ENCODE results near the gene MAP7. TPM values are rescaled to one million over a fixed set of nuclear protein-coding genes. Genes with fewer than 3 reads are reported as not detected.

Gene MAP7
- total RNA-seq, 4 donors from 2014 or later, result 18.3 to 33.0 (median 28.2) TPM

DNA sequence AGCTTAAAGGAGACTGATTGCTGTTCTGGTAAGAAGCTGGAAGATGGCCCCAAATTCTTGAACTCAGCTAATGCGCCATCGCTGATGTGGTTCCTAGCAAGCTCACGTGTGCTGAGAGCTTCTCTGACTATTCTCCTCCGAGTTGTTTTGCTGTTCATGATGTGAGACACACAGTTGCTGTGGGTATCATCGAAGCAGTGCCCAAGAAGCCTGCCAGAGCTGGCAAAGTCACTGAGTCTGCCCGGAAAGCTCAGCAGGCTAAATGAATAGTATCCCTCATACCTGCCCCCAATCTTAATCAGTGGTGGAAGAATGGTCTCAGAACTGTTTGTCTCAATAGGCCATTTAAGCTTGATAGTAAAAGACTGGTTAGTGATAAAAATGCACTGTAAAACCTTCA is 232.3 kb downstream of the MAP7 start:
- Histone ChIP-seq H3K27me3 (no peaks in the 10 kb centered on the region), H3K36me3 (no peaks in the 10 kb centered on the region), H3K9me3 (no peaks in the 10 kb centered on the region), H3K4me1 (peaks cover 0 to 5% (median 0%) of the 10 kb centered on the region in 3 donors), H3K4me3 (no peak overlapping the region), H3K27ac (no peak overlapping the region)
- intact Hi-C loops (cut with DNase I), result no loop called here
- WGBS, 2 donors, result 66 to 80% methylated on average over 5 to 6 of the region's 6 CpGs
- TF ChIP-seq, protein P1, sequence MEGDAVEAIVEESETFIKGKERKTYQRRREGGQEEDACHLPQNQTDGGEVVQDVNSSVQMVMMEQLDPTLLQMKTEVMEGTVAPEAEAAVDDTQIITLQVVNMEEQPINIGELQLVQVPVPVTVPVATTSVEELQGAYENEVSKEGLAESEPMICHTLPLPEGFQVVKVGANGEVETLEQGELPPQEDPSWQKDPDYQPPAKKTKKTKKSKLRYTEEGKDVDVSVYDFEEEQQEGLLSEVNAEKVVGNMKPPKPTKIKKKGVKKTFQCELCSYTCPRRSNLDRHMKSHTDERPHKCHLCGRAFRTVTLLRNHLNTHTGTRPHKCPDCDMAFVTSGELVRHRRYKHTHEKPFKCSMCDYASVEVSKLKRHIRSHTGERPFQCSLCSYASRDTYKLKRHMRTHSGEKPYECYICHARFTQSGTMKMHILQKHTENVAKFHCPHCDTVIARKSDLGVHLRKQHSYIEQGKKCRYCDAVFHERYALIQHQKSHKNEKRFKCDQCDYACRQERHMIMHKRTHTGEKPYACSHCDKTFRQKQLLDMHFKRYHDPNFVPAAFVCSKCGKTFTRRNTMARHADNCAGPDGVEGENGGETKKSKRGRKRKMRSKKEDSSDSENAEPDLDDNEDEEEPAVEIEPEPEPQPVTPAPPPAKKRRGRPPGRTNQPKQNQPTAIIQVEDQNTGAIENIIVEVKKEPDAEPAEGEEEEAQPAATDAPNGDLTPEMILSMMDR (IDR thresholded peaks at IDR 0.05), result no peak
- no peak for TF ChIP-seq POLR2A (IDR thresholded peaks at IDR 0.05)
- DNase-seq, result no peak

DNA sequence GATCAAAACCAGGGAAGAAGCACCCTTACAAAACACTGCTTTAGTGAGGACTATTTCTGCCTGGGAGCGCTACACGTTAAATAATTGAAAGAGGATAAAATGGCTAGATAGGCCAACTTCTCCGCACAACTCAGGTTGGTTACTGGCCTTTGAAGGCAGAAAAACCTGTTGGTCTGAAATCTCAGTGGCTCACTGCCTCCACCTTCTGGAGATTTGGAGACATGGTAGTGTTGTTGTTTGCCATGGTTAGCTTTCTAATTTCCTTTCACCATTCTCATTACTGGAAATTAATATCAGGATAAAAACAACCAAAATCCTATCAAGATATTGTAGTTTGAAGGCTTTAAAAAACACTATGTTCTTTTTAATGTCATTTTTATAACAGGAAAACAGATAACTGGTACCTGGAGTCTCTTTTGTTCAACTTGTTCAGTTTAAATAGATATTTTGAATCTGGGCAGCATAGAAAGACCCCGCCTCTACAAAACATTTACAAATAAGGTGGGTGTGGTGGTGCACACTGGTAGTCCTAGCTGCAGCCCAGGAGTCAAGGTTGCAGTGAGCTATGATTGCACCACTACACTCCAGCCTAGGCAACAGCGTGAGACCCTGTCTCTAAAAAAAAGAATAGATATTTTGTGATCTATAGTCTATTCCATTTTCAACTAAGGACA is 233.1 kb downstream of the MAP7 start:
- no peaks in the 10 kb centered on the region for H3K27me3 ChIP-seq
- H3K4me1 ChIP-seq, result peaks cover 0 to 5% (median 0%) of the 10 kb centered on the region in 3 donors
- intact Hi-C loops (cut with DNase I), result no loop called here
- DNase-seq, result no peak
- no peaks in the 10 kb centered on the region for H3K36me3 ChIP-seq
- WGBS, 2 donors, result 35 to 40% methylated on average over 5 of the region's 5 CpGs
- TF ChIP-seq POLR2A (IDR thresholded peaks at IDR 0.05), result no peak
- TF ChIP-seq, protein P1 (IDR thresholded peaks at IDR 0.05), result peak; percentile 48 to 87 (median 80)
- no peak overlapping the region for H3K27ac ChIP-seq
- H3K9me3 ChIP-seq, result no peaks in the 10 kb centered on the region
- H3K4me3 ChIP-seq, result no peak overlapping the region

DNA sequence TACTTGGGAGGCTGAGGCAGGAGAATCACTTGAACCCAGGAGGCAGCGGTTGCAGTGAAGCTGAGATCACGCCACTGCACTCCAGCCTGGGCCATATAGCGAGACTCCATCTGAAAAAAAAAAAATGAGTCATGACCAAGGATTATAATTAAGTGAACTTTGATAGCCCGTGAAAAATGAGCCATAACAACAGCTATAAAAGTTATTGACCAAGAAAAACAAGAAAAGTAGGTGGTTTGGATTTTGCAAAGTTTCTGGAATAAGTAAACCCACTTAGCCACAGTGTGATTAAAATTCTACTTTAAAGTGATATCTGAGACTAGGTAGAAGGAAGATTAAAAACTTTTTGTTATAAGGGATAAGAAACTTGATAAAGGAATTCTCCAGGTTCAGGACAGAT is 234.6 kb downstream of the MAP7 start:
- Histone ChIP-seq H3K36me3 (no peaks in the 10 kb centered on the region), H3K27me3 (no peaks in the 10 kb centered on the region), H3K4me3 (no peak overlapping the region), H3K4me1 (peaks cover 0 to 5% (median 0%) of the 10 kb centered on the region in 3 donors), H3K9me3 (no peaks in the 10 kb centered on the region), H3K27ac (no peak overlapping the region)
- intact Hi-C loops (cut with DNase I), result no loop called here
- WGBS, 2 donors, result 73 to 75% methylated on average over 4 of the region's 4 CpGs
- DNase-seq, result no peak
- no peak for TF ChIP-seq POLR2A (IDR thresholded peaks at IDR 0.05)
- TF ChIP-seq, protein P1 (IDR thresholded peaks at IDR 0.05), result no peak

DNA sequence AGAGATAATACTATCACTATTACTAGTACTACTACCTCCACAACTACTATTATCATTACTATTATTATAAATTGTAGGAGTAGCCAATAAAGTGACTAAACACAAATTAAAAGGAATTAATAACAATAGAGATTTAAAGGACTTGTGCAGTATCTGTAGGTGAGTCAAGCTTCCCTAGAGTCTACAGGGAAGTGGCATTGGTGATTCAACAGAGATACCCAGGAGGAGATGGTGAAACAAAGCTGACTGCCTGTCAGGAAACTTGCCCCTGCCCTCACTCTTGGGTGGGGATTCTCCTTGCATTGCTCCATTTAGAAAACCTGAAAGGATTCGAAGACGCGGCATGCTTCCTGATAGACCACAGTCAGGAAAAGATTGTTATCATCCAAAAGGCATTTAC is 237.2 kb downstream of the MAP7 start:
- intact Hi-C loops (cut with DNase I), result no loop called here
- WGBS, 2 donors, result 70 to 85% methylated on average over 3 of the region's 3 CpGs
- no peaks in the 10 kb centered on the region for H3K9me3 ChIP-seq
- no peaks in the 10 kb centered on the region for H3K36me3 ChIP-seq
- peaks cover 0 to 5% (median 0%) of the 10 kb centered on the region in 3 donors for H3K4me1 ChIP-seq
- no peak overlapping the region for H3K27ac ChIP-seq
- DNase-seq, result no peak
- TF ChIP-seq, protein P1 (IDR thresholded peaks at IDR 0.05), result no peak
- TF ChIP-seq POLR2A (IDR thresholded peaks at IDR 0.05), result no peak
- H3K4me3 ChIP-seq, result no peak overlapping the region
- H3K27me3 ChIP-seq, result no peaks in the 10 kb centered on the region

DNA sequence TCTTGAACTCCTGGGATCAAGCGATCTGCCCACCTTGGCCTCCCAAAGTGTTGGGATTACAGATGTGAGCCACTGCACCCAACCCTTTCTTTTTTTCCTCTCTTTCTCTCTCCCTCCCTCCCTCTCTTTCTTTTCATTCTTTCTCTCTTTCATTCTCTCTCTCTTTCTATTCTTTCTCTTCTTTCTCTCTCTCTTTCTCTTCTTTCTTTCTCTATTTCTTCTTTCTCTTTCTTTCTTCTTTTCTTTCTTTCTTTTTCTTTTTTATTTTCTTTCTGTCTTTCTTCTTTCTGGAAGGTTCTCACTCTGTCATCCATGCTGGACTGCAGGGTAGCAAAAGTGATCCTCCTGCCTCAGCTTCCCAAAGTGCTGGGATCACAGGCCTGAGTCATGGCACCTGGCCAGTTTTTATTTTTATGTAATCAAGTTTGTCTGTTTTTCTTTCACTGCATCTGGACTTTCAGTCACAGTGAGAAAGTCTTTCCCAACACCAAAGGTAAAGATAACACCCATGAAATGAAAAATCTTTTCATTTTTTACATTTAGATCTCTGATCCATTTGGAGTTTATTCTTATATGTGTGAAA is 240.4 kb downstream of the MAP7 start:
- Histone ChIP-seq H3K9me3 (no peaks in the 10 kb centered on the region), H3K27me3 (no peaks in the 10 kb centered on the region), H3K27ac (no peak overlapping the region), H3K36me3 (no peaks in the 10 kb centered on the region), H3K4me3 (no peak overlapping the region), H3K4me1 (no peaks in the 10 kb centered on the region)
- DNase-seq, result no peak
- intact Hi-C loops (cut with DNase I), result no loop called here
- no peak for TF ChIP-seq POLR2A (IDR thresholded peaks at IDR 0.05)
- TF ChIP-seq, protein P1 (IDR thresholded peaks at IDR 0.05), result no peak
- 83 to 92% methylated on average over 1 of the region's 1 CpG for WGBS, 2 donors

All from esophagus squamous epithelium (tissue), 5 donors.